Glutamatergic neuron (in vitro differentiated cells): ENCODE data around the gene PPP6R3. TPM values are rescaled to one million over a fixed set of nuclear protein-coding genes. Genes with fewer than 3 reads are reported as not detected.
A peak's percentile ranks its signal among the peaks of the same experiment; 100 is the strongest.
"Not testable (repeated sequence)": the region's sequence is repeated elsewhere in the genome, so short reads cannot be mapped to it uniquely, and the experiment has no call there.

Experiments
- DNase-seq: peaks from one replicate; pipeline ENCODE4 v3.0.0; 2022
- H3K27ac Mint-ChIP-seq: one replicate; pipeline ENCODE4 v1.8.0; 2020; ENCODE audit warnings: mild to moderate bottlenecking, mixed read lengths, inconsistent platforms; ENCODE audit not compliant: unreplicated experiment
- H3K27me3 Mint-ChIP-seq: one replicate; pipeline ENCODE4 v1.8.0; 2020; ENCODE audit warnings: mild to moderate bottlenecking, moderate library complexity, mixed read lengths, inconsistent platforms; ENCODE audit not compliant: unreplicated experiment
- H3K36me3 Mint-ChIP-seq: one replicate; pipeline ENCODE4 v1.8.0; 2020; ENCODE audit warnings: mild to moderate bottlenecking, mixed read lengths, inconsistent platforms; ENCODE audit not compliant: unreplicated experiment
- H3K4me1 Mint-ChIP-seq: one replicate; pipeline ENCODE4 v1.8.0; 2020; ENCODE audit warnings: mild to moderate bottlenecking, low read depth, mixed read lengths, inconsistent platforms; ENCODE audit not compliant: unreplicated experiment
- H3K4me3 Mint-ChIP-seq: one replicate; pipeline ENCODE4 v1.8.0; 2020; ENCODE audit warnings: mild to moderate bottlenecking, mixed read lengths, inconsistent platforms; ENCODE audit not compliant: unreplicated experiment
- H3K9me3 Mint-ChIP-seq: one replicate; pipeline ENCODE4 v1.8.0; 2020; ENCODE audit warnings: mild to moderate bottlenecking, moderate library complexity, mixed read lengths, inconsistent platforms; ENCODE audit not compliant: unreplicated experiment
- total RNA-seq: library from RNA; stranded (reverse); fragmentation: NEBNext Ultra II Directional; extraction: Animal tissue kit (Norgen Biotek cat#: 25700); gene quantifications from one replicate; pipeline ENCODE4 v1.2.1, GENCODE V29; 2021; ENCODE audit not compliant: unreplicated experiment
- TF ChIP-seq, protein P1 (sequence below): fragments of 200-600 bp; sonication (generic); IDR thresholded peaks from one replicate; pipeline ENCODE4 v1.5.0; 2021; ENCODE audit not compliant: partially characterized antibody, unreplicated experiment

The PPP6R3 gene
- total RNA-seq, 1 donor from 2014 or later = 312 TPM

DNA sequence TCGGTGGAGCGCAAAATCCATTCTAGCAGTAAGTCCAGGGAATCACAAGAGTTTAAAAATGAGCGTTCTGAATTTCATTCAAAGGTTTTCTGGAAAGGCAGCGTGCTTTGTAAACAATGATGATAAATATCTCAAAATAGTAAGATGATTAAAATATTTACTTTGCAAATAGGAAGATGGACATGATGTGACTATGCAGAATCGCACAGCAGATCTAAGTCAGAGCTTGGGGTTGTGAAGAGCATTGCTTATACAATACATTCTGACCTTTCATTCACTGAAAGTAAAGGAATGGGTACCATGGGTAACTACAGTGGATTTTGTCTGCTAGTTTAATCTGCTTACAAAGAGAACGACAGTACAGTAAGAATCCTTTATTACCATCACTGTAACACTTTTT is 77.5 kb downstream of the PPP6R3 start:
- TF ChIP-seq, protein P1, sequence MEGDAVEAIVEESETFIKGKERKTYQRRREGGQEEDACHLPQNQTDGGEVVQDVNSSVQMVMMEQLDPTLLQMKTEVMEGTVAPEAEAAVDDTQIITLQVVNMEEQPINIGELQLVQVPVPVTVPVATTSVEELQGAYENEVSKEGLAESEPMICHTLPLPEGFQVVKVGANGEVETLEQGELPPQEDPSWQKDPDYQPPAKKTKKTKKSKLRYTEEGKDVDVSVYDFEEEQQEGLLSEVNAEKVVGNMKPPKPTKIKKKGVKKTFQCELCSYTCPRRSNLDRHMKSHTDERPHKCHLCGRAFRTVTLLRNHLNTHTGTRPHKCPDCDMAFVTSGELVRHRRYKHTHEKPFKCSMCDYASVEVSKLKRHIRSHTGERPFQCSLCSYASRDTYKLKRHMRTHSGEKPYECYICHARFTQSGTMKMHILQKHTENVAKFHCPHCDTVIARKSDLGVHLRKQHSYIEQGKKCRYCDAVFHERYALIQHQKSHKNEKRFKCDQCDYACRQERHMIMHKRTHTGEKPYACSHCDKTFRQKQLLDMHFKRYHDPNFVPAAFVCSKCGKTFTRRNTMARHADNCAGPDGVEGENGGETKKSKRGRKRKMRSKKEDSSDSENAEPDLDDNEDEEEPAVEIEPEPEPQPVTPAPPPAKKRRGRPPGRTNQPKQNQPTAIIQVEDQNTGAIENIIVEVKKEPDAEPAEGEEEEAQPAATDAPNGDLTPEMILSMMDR = no peak
- DNase-seq = no peak
- Mint-ChIP-seq H3K27ac (peak overlapping the region; percentile 1), H3K9me3 (peaks cover 4% of the 10 kb centered on the region), H3K4me3 (no peak overlapping the region), H3K36me3 (peaks cover 6% of the 10 kb centered on the region), H3K27me3 (peaks cover 10% of the 10 kb centered on the region), H3K4me1 (peaks cover 2% of the 10 kb centered on the region)

DNA sequence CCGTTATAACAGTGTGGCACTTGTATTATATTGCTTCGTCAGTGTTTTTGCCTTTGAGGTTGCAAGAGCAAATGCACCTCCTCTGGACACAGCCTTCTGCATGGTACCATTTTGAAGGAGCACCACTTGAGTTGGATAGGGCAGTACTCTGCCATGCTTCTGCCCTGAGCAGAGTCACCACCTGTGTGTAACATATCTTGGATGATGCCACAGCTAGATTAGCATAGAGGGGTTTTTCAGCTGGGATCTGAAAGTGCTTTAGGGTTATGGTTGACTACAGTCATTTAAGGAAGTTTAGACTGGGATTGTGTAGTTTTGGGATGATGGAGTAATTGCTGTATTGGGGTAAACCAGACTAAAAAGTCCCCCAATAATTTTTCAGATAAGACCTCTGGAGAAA is 78.8 kb downstream of the PPP6R3 start:
- peak overlapping the region; percentile 67 for H3K4me3 Mint-ChIP-seq
- no peak for DNase-seq
- peak overlapping the region; percentile 49 for H3K27ac Mint-ChIP-seq
- TF ChIP-seq, protein P1 = no peak
- peaks cover 4% of the 10 kb centered on the region for H3K9me3 Mint-ChIP-seq
- H3K4me1 Mint-ChIP-seq = peaks cover 2% of the 10 kb centered on the region
- H3K27me3 Mint-ChIP-seq = peaks cover 12% of the 10 kb centered on the region
- peaks cover 6% of the 10 kb centered on the region for H3K36me3 Mint-ChIP-seq

DNA sequence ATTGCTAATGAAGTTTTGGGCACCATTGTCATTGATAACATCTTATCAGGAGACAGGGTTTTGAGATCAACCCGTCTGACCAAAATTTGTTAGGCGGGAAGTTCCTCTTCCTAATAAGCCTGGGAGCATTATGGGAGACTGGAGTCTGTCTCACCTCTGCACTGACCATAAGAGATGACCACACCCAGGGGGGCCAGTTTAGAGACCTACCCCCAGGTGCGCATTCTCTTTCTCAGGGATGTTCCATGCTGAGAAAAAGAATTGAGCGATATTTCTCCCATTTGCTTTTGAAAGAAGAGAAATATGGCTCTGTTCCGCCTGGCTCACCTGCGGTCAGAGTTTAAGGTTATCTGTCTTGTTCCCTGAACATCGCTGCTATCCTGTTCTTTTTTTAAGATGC is 80.0 kb downstream of the PPP6R3 start:
- H3K27me3 Mint-ChIP-seq = peaks cover 12% of the 10 kb centered on the region
- H3K4me1 Mint-ChIP-seq, H3K36me3 Mint-ChIP-seq, H3K27ac Mint-ChIP-seq, DNase-seq, H3K9me3 Mint-ChIP-seq: not testable (repeated sequence)
- H3K4me3 Mint-ChIP-seq = peak overlapping the region; percentile 32

DNA sequence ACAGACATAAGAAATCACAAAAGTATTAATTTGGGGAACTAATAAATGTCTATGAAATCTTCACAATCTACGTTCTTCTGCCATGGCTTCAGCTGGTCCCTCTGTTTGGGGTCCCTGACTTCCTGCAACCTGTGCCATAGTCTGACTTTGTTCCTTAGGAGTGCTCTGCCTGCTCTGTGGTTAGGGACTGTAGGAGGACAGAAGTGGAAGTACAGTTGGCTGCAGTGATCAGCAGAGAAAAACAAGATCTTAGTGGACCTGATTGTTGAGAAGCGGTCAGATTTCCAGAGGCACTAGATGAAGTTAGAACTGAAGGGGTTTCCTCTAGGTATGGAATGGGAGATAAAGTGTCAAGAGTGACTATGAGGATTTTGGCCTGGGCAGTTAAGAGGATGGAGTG is 80.6 kb downstream of the PPP6R3 start:
- peaks cover 4% of the 10 kb centered on the region for H3K9me3 Mint-ChIP-seq
- H3K27ac Mint-ChIP-seq = no peak overlapping the region
- H3K27me3 Mint-ChIP-seq = peaks cover 12% of the 10 kb centered on the region
- H3K4me3 Mint-ChIP-seq = peak overlapping the region; percentile 1
- peaks cover 2% of the 10 kb centered on the region for H3K4me1 Mint-ChIP-seq
- TF ChIP-seq, protein P1 = no peak
- no peak for DNase-seq
- H3K36me3 Mint-ChIP-seq = peaks cover 6% of the 10 kb centered on the region

DNA sequence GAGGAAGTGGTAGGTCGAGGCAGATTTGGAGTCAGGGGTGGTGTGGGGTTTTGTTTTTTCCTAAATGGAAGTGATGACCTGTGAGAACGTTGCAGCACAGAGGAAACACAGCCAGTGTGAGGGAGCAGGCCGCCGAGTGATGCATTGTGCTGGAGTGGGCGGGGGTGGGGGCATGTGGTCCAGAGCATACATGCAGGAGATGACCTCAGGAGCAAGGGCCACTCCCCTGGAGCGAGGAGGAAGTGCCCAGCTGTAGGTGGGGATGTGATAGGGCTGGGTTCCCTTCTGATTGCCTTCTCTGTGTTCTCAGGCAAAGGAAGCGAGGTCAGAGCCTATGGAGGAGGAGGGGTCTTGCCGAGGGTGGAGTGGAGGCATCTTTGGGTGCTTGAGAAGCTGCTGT is 81.4 kb downstream of the PPP6R3 start:
- Mint-ChIP-seq H3K9me3 (peaks cover 4% of the 10 kb centered on the region), H3K27ac (no peak overlapping the region), H3K4me3 (no peak overlapping the region), H3K27me3 (peaks cover 12% of the 10 kb centered on the region), H3K36me3 (peaks cover 6% of the 10 kb centered on the region), H3K4me1 (peaks cover 8% of the 10 kb centered on the region)
- DNase-seq = no peak
- TF ChIP-seq, protein P1 = no peak

DNA sequence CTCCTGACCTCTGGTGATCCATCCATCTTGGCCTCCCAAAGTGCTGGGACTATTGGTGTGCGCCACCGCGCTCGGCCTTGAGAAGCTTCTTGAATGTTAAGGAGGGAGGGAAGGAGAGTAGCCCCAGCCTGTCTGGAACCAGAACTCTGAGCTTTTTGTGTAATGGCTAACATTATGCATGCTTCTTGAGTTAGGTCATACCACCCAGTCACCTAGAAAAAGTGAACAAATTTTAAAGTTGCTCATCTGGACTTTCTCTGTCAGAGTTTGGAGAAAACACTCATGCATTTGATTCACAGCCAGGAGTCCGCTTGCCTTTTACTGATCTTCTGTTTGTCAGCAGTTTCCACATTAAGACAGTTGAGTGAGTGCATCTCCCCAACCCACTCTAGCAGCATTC is 82.1 kb downstream of the PPP6R3 start:
- TF ChIP-seq, protein P1 = no peak
- Mint-ChIP-seq H3K27me3 (peaks cover 12% of the 10 kb centered on the region), H3K9me3 (peaks cover 4% of the 10 kb centered on the region), H3K4me1 (peaks cover 13% of the 10 kb centered on the region), H3K27ac (no peak overlapping the region), H3K4me3 (no peak overlapping the region), H3K36me3 (peaks cover 6% of the 10 kb centered on the region)
- no peak for DNase-seq
